Spleen (tissue), 13 donors: ENCODE data around the gene ZBTB7C. TPM values are rescaled to one million over a fixed set of nuclear protein-coding genes. Genes with fewer than 3 reads are reported as not detected.
A peak's percentile ranks its signal among the peaks of the same experiment; 100 is the strongest.

Source experiments
- DNase-seq: peaks from one replicate; pipeline ENCODE4 v3.0.0-alpha.2; 2020
- H3K27ac ChIP-seq, 8 donors: fragments of 200-600 bp; sonication (generic) in 7 of 8; 1 replicate in 4 of 8; 2 replicates in 4 of 8; pipeline versions ENCODE4 v1.5.0 to v1.8.0; 2016 to 2021; ENCODE audit warnings: inconsistent platforms in 4 of 8, mild to moderate bottlenecking in 4 of 8, moderate library complexity in 1 of 8
- H3K27me3 ChIP-seq, 7 donors: fragments of 200-600 bp; sonication (generic) in 6 of 7; replicated peaks in 1 of 7; 1 replicate in 4 of 7; 2 replicates in 3 of 7; pipeline versions ENCODE4 v1.5.0 to v1.8.0; 2016 to 2021; ENCODE audit warnings: inconsistent platforms in 3 of 7, mild to moderate bottlenecking in 1 of 7
- H3K36me3 ChIP-seq, 6 donors: fragments of 200-600 bp; sonication (generic) in 5 of 6; 1 replicate in 4 of 6; 2 replicates in 2 of 6; pipeline versions ENCODE4 v1.5.0 to v1.8.0; 2016 to 2021; ENCODE audit warnings: inconsistent platforms in 2 of 6
- H3K4me1 ChIP-seq, 6 donors: fragments of 200-600 bp; sonication (generic) in 5 of 6; 1 replicate in 3 of 6; 2 replicates in 3 of 6; pipeline versions ENCODE4 v1.5.0 to v1.8.0; 2016 to 2021; ENCODE audit warnings: inconsistent platforms in 3 of 6
- H3K4me3 ChIP-seq, 8 donors: fragments of 200-600 bp; sonication (generic) in 7 of 8; 1 replicate in 4 of 8; 2 replicates in 4 of 8; pipeline versions ENCODE4 v1.5.0 to v1.8.0; 2016 to 2021; ENCODE audit warnings: inconsistent platforms in 4 of 8, mild to moderate bottlenecking in 4 of 8, moderate library complexity in 2 of 8
- H3K9me3 ChIP-seq, 8 donors: fragments of 200-600 bp; sonication (generic) in 7 of 8; 1 replicate in 4 of 8; 2 replicates in 4 of 8; pipeline versions ENCODE4 v1.5.0 to v1.8.0; 2016 to 2021; ENCODE audit warnings: inconsistent platforms in 4 of 8
- POLR2A ChIP-seq, 3 donors: fragments of 450-650 bp; IDR thresholded peaks; one replicate each; pipeline ENCODE4 v1.5.1; 2017; ENCODE audit warnings: antibody characterized with exemption in 3 of 3, mild to moderate bottlenecking in 1 of 3
- POLR2AphosphoS5 ChIP-seq, 3 donors: sonication (generic); formaldehyde crosslinking; IDR thresholded peaks; one replicate each; pipeline ENCODE4 v1.5.1; 2017; ENCODE audit warnings: antibody characterized with exemption in 3 of 3
- WGBS, 5 donors: extraction: QIAGEN DNeasy Blood & Tissue Kit in 3 of 5; methylation state at CpG; one replicate each; pipeline versions ENCODE4 v1.1.5 to v1.1.7; 2013 to 2018; 5-methylcytosine and 5-hydroxymethylcytosine counted together
- intact Hi-C: fragments of 100-400 bp; cut with DNase I; formaldehyde crosslinking; loops from one replicate; pipeline ENCODE4 v1.15.0; 2023; ENCODE audit warnings: low total_unique reads
- long read RNA-seq, 2 donors: transcript quantifications; one replicate each; lab custom pipeline, GENCODE V29; 2026
- polyA plus RNA-seq, 3 donors: library from polyadenylated mRNA; stranded (reverse); fragments of 200-250 nt; gene quantifications; one replicate each; pipeline ENCODE4 v1.2.1, GENCODE V29; 2013
- total RNA-seq, 7 donors: library from RNA; depleted of rRNA in 3 of 7; stranded (reverse); fragments of >200 nt in 3 of 7; fragmentation: NEBNext Ultra II Directional in 4 of 7; extraction: Animal tissue kit (Norgen Biotek cat#: 25700) in 4 of 7; gene quantifications; one replicate each; pipeline versions ENCODE4 v1.1.0 to v1.2.1, GENCODE V29; 2016 to 2021
- TF ChIP-seq, protein P1 (sequence below), 11 experiments: fragments of 200-600 bp in 7 of 11; fragments of 450-650 bp in 4 of 11; sonication (generic) in 4 of 11; IDR thresholded peaks in 8 of 11; conservative IDR thresholded peaks in 3 of 11; 1 replicate in 7 of 11; 2 replicates in 4 of 11; pipeline versions ENCODE4 v1.4.0 to v1.8.0; 2016 to 2021; ENCODE audit warnings: antibody characterized with exemption in 11 of 11, inconsistent platforms in 4 of 11, mild to moderate bottlenecking in 1 of 11
- donor health status: healthy with polysubstance abuse.
- donor health status: DM: no; HTN: no; CAD: no; lungs with moderate emphysema.
- donor health status: DM: no; HTN: no; CAD: no.
- donor health status: Bipolar disorder and iron deficiency.
- donor health status: healthy.
- donor health status: DM: no; HTN: no; CAD: no.
- donor health status: DM: yes; HTN: yes; CAD: no.

ZBTB7C gene
- total RNA-seq: 10 to 100 TPM in 6 of 7 donors, 1 to 10 TPM in 1; 8.0 to 64.2 (median 24.3) TPM
- 1 to 10 TPM in 2 of 3 donors, under 1 TPM in 1; 1.00 to 5.0 (median 1.8) TPM for polyA plus RNA-seq
- long read RNA-seq, donor 1, full-length matches to known transcripts: 4 of 4 reads
- long read RNA-seq, donor 1, partial matches to known transcripts: 0 of 4 reads
- long read RNA-seq, donor 1, other reads (novel, unspliced or antisense): 0 of 4 reads
- long read RNA-seq, donor 2: 0 reads

DNA sequence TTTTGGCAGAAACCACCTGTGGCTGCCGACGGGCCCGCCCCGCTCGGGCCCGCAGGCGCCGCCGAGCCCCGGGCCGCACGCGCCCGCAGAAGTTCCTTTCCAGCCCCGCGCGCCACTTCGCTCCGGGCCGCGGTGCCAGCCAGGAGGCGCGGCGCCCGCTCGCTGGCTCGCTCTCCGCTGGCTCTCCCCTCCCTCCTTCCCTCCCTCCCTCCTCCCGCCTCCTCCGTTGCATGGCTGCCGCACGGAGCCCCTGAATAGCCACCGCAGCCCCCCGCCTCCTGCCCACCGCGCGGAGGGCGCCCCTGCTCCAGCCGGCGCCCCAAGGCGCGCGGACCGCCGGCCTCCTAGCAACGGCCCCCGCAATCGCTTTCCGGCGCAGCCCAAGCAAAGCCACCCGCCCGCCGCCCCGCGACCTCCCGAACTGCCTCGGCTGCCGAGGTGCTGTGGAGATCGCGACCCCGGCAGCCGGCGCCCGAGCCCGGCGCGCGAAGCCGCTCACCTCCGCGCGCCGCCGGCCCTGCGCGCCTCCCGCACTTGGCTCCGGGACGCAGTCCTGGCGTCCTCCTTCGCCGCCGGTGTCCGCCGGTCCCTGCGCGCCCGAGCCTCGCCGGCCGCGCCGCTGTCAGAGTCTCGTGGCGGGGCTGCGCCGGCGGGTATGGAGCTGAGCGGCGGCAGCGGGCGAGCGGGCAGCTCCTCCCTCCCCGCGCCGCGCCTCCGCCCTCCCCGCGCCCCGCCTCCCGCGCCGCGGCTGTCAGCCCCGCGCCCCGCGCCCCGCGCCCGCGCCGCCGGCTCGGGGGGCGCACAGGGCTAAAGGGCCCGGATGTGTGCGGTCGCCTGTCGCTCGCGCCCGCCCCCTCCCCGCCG lies at the start of gene ZBTB7C:
Gene ZBTB7C (minus strand): TSS at position 657 of the 864 bp plus-strand sequence.
- peak; percentile 78 for DNase-seq
- TF ChIP-seq POLR2A (IDR thresholded peaks at IDR 0.05) (no peak), POLR2AphosphoS5 (IDR thresholded peaks at IDR 0.05) (peak in 1 of 3 donors; percentile 37)
- TF ChIP-seq, protein P1, sequence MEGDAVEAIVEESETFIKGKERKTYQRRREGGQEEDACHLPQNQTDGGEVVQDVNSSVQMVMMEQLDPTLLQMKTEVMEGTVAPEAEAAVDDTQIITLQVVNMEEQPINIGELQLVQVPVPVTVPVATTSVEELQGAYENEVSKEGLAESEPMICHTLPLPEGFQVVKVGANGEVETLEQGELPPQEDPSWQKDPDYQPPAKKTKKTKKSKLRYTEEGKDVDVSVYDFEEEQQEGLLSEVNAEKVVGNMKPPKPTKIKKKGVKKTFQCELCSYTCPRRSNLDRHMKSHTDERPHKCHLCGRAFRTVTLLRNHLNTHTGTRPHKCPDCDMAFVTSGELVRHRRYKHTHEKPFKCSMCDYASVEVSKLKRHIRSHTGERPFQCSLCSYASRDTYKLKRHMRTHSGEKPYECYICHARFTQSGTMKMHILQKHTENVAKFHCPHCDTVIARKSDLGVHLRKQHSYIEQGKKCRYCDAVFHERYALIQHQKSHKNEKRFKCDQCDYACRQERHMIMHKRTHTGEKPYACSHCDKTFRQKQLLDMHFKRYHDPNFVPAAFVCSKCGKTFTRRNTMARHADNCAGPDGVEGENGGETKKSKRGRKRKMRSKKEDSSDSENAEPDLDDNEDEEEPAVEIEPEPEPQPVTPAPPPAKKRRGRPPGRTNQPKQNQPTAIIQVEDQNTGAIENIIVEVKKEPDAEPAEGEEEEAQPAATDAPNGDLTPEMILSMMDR (IDR thresholded peaks at IDR 0.05 in 8 of 11, conservative IDR thresholded peaks at IDR 0.05 in 3 of 11): no peak
- Histone ChIP-seq H3K4me3 (peak within 1 kb of the TSS; percentile 74 to 87 (median 78)), H3K27me3 (peaks cover 0 to 100% (median 33%) of the 10 kb centered on the region in 7 donors), H3K27ac (peak within 1 kb of the TSS; percentile 53 to 86 (median 82)), H3K4me1 (peaks cover 0 to 67% (median 31%) of the 10 kb centered on the region in 6 donors), H3K36me3 (no peaks in the 10 kb centered on the region), H3K9me3 (no peaks in the 10 kb centered on the region)
- WGBS, 5 donors: 1% methylated on average over 44 to 136 of the region's 136 CpGs
- intact Hi-C loops: no loop called here

DNA sequence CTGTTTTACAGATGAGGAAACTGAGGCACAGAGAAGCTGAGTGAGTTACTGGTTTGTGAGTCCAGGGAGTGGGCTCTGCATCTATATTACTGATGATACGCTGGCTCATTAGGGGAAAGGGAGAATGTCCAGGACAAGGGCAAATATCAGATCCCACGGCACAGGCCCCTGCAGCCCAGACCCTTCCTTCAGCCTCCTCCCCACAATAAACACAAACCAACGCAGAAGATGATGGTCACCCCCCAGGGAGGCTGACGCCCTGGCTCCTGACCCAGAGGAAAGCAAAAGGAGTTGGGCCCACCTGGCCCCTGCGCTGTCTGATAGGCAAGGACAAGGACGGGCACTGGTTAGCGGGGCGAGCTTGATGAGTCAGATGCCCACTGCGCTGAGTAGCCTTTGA lies 47.7 kb upstream of the ZBTB7C start:
- DNase-seq: no peak
- 81 to 95% (median 92%) methylated on average over 9 of the region's 9 CpGs for WGBS, 5 donors
- Histone ChIP-seq H3K4me3 (no peak overlapping the region), H3K27me3 (peaks cover 0 to 23% (median 0%) of the 10 kb centered on the region in 7 donors), H3K9me3 (no peaks in the 10 kb centered on the region), H3K4me1 (peaks cover 0 to 25% (median 11%) of the 10 kb centered on the region in 6 donors), H3K27ac (no peak overlapping the region), H3K36me3 (no peaks in the 10 kb centered on the region)
- intact Hi-C loops: no loop called here
- TF ChIP-seq POLR2A (IDR thresholded peaks at IDR 0.05) (no peak), POLR2AphosphoS5 (IDR thresholded peaks at IDR 0.05) (no peak)
- TF ChIP-seq, protein P1 (IDR thresholded peaks at IDR 0.05 in 8 of 11, conservative IDR thresholded peaks at IDR 0.05 in 3 of 11): no peak

DNA sequence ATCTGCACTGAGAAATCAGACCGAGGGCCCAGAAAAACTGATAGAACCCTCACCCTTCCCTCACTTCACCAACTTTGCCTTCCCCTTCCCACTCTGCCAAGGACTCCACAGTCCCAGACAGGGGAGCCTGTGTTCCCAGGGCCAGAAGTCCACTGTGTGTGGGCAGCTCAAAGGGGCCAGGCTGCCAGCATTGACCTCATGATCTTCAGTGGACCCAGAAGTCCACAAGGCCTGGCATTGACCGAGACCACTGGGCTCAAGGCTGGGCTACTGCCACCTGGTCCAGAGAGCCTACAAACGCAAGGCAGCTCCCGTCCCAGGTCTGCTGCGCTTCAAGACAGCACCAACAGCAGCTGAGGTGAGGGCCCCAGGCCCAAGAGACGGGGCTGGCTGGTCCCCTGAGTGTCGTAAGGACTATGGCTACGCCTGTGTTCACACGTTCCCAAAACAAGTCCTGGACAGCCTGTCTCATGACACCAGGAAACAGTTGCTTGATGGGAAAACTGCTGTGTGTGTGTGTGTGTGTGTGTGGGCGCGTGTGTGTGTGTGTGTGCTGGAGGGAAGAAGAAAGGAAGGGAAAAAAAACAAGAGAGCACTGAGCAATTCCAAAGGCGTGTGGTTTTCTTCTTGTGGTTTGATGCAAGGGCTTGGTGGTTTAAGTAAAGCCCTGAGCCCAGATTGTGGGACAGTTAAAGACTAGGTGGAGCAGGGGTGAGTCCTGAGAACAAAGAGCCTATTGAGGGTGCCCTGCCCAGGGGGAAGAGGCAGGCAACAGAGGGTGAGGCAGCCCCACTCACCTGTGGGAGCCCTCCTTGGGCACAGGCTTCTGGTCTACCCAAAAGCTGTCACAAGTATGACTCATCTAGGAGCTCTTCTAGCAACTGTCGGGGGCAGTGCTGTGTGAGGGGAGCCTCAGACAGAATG lies 46.6 kb upstream of the ZBTB7C start:
- Histone ChIP-seq H3K4me1 (peaks cover 0 to 25% (median 11%) of the 10 kb centered on the region in 6 donors), H3K36me3 (no peaks in the 10 kb centered on the region), H3K27me3 (peaks cover 0 to 23% (median 0%) of the 10 kb centered on the region in 7 donors), H3K27ac (no peak overlapping the region), H3K9me3 (no peaks in the 10 kb centered on the region), H3K4me3 (no peak overlapping the region)
- WGBS, 5 donors: 22 to 44% (median 35%) methylated on average over 9 to 13 of the region's 13 CpGs
- no peak for DNase-seq
- intact Hi-C loops: no loop called here
- TF ChIP-seq, protein P1 (IDR thresholded peaks at IDR 0.05 in 8 of 11, conservative IDR thresholded peaks at IDR 0.05 in 3 of 11): no peak
- TF ChIP-seq POLR2AphosphoS5 (IDR thresholded peaks at IDR 0.05) (no peak), POLR2A (IDR thresholded peaks at IDR 0.05) (no peak)
